ENCODE data around the gene NRXN3.
"Not testable (repeated sequence)": the region's sequence is repeated elsewhere in the genome, so short reads cannot be mapped to it uniquely, and the experiment has no call there.

NRXN3 gene

GRCh38 chr14:79077096-79077495 is 906.9 kb downstream of the NRXN3 start:
- no peak for DNase-seq (ENCODE audit: low read depth)

- DNase-seq (ENCODE audit: low read depth): no peak
These were observed 909.9 kb downstream of the NRXN3 start for GRCh38 chr14:79080040-79080439.

- no peak for DNase-seq (ENCODE audit: low read depth)
These were observed 912.7 kb downstream of the NRXN3 start for GRCh38 chr14:79082883-79083282.

- DNase-seq (ENCODE audit: low read depth): no peak
These were observed 913.2 kb downstream of the NRXN3 start for GRCh38 chr14:79083356-79083755.

GRCh38 chr14:79084861-79085260 is 914.7 kb downstream of the NRXN3 start:
- DNase-seq (ENCODE audit: low read depth): no peak

GRCh38 chr14:79089576-79089975 is 919.4 kb downstream of the NRXN3 start:
- DNase-seq (ENCODE audit: low read depth): no peak

GRCh38 chr14:79090641-79091180 is 920.5 kb downstream of the NRXN3 start:
- no peak for DNase-seq (ENCODE audit: low read depth)

GRCh38 chr14:79091381-79091963 is 921.3 kb downstream of the NRXN3 start:
- no peak for DNase-seq (ENCODE audit: low read depth)

GRCh38 chr14:79093531-79093930 is 923.4 kb downstream of the NRXN3 start:
- DNase-seq (ENCODE audit: low read depth): no peak

- DNase-seq (ENCODE audit: low read depth): no peak
These were observed 924.8 kb downstream of the NRXN3 start for GRCh38 chr14:79094951-79095350.

GRCh38 chr14:79096811-79097210 is 926.6 kb downstream of the NRXN3 start:
- no peak for DNase-seq (ENCODE audit: low read depth)

- DNase-seq (ENCODE audit: low read depth): no peak
These were observed 928.2 kb downstream of the NRXN3 start for GRCh38 chr14:79098324-79098723.

- no peak for DNase-seq (ENCODE audit: low read depth)
These were observed 930.4 kb downstream of the NRXN3 start for GRCh38 chr14:79100578-79100977.

- no peak for DNase-seq (ENCODE audit: low read depth)
These were observed 931.2 kb downstream of the NRXN3 start for GRCh38 chr14:79101388-79101787.

- DNase-seq (ENCODE audit: low read depth): no peak
These were observed 933.6 kb downstream of the NRXN3 start for GRCh38 chr14:79103764-79104163.

GRCh38 chr14:79110564-79110963 is 940.4 kb downstream of the NRXN3 start:
- not testable (repeated sequence) for DNase-seq (ENCODE audit: low read depth)

- no peak for DNase-seq (ENCODE audit: low read depth)
These were observed 941.9 kb downstream of the NRXN3 start for GRCh38 chr14:79111987-79112501.

GRCh38 chr14:79117561-79117960 is 947.4 kb downstream of the NRXN3 start:
- no peak for DNase-seq (ENCODE audit: low read depth)

- DNase-seq (ENCODE audit: low read depth): no peak
These were observed 948.1 kb downstream of the NRXN3 start for GRCh38 chr14:79118291-79118690.

GRCh38 chr14:79134361-79134760 is 964.2 kb downstream of the NRXN3 start:
- no peak for DNase-seq (ENCODE audit: low read depth)

GRCh38 chr14:79136071-79137044 is 966.2 kb downstream of the NRXN3 start:
- no peak for DNase-seq (ENCODE audit: low read depth)

- no peak for DNase-seq (ENCODE audit: low read depth)
These were observed 966.9 kb downstream of the NRXN3 start for GRCh38 chr14:79137045-79137430.

- no peak for DNase-seq (ENCODE audit: low read depth)
These were observed 967.7 kb downstream of the NRXN3 start for GRCh38 chr14:79137836-79138235.
